ENCODE data around the gene GABRR3. TPM values are rescaled to one million over a fixed set of nuclear protein-coding genes. Genes with fewer than 3 reads are reported as not detected.
A peak's percentile ranks its signal among the peaks of the same experiment; 100 is the strongest.

The GABRR3 gene
- total and polyA plus RNA-seq, 12 donors, result not detected

DNA sequence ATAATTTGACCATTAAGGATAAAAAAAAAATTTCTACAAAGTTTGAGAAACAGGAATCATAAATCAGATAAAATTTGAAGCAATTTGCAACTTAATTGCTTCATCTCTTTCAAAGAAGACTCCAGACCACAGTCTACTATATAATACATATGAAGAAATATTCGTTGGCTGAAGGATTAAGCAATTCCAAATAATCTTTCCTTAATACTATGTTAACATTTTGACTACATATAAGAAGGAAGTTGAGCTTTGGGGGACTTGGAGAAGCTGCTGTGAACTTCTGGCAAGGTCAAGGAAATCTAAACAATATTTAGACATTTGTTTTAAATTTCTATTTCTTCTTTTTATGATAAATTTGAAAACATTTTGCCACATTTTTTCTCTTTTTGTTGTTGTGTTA lies 13.5 kb upstream of the GABRR3 start:
- Histone ChIP-seq H3K36me3 (no peaks in the 10 kb centered on the region), H3K4me3 (no peak overlapping the region), H3K4me1 (no peaks in the 10 kb centered on the region), H3K27ac (no peak overlapping the region), H3K27me3 (peaks cover 0 to 10% (median 0%) of the 10 kb centered on the region in 7 donors), H3K9me3 (no peaks in the 10 kb centered on the region)
- intact Hi-C loops (cut with DNase I), result loop anchor here in 2 of 10 donors (5.0 to 10.0 kb wide), 2 partner anchors 526 to 764 kb away; no protein-coding TSS in a partner anchor
- 45 to 47% methylated on average over 1 of the region's 1 CpG for WGBS, 2 donors
- ATAC-seq (no peak), DNase-seq (no peak)
- no peak for TF ChIP-seq CTCF (IDR thresholded peaks at IDR 0.05)

GRCh38 chr3:98041350-98041749 lies 6.2 kb upstream of the GABRR3 start:
- H3K4me1 ChIP-seq, result peaks cover 0 to 6% (median 0%) of the 10 kb centered on the region in 9 donors
- no peak for ATAC-seq
- intact Hi-C loops (cut with DNase I), result loop anchor here in 2 of 10 donors (5.0 to 10.0 kb wide), 2 partner anchors 286 to 533 kb away; no protein-coding TSS in a partner anchor

DNA sequence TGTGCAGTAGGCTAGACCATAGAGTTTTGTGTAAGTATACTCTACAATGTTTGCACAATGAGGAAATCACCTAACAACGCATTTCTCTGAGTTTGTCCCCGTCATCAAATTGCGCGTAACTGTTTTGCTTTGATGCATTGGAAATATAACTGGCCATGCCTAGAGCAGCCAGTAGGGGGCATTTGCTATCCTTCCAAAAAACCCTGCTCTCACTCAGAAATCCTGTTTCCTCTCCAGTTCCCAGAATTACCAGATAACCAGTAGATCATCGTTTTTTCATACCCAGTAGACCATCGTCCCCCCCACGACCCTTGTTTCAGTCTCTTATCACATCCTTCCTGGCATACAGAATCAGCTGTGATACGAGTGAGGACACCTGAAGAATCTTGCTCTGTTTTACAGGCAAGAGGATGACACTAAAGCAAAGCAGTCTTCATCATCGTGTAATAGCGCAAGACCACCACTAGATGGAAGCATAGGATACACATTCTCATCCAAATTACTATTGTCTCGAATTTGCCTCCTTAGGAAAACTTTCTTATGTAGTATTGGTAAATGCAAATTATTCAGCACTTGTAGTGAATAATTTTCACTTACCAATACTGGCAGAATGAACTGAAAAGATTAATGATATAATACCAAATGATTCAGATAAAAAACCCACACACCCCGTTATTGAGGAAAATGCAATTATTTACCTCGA lies 4.4 kb upstream of the GABRR3 start:
- H3K4me1 ChIP-seq, result peaks cover 0 to 6% (median 0%) of the 10 kb centered on the region in 9 donors
- DNase-seq (peak in 1 of 2 donors; percentile 49), ATAC-seq (peak; percentile 55 to 89 (median 82))
- peaks cover 0 to 18% (median 8%) of the 10 kb centered on the region in 11 donors for H3K9me3 ChIP-seq
- H3K4me3 ChIP-seq, result peak overlapping the region in 6 of 10 donors; percentile 32 to 40 (median 37)
- peaks cover 0 to 22% (median 10%) of the 10 kb centered on the region in 7 donors for H3K27me3 ChIP-seq
- peak; percentile 70 to 87 (median 84) for TF ChIP-seq CTCF (IDR thresholded peaks at IDR 0.05)
- 15 to 16% methylated on average over 13 of the region's 13 CpGs for WGBS, 2 donors
- peak overlapping the region in 1 of 10 donors; percentile 2 for H3K27ac ChIP-seq
- no peaks in the 10 kb centered on the region for H3K36me3 ChIP-seq
- intact Hi-C loops (cut with DNase I), result loop anchor here (2.0 to 10.0 kb wide), 5 partner anchors 288 to 535 kb away; no protein-coding TSS in a partner anchor

More at GRCh38 chr3:98041350-98041749, 6.2 kb upstream of the GABRR3 start:
- no peak for DNase-seq
- Histone ChIP-seq H3K27ac (no peak overlapping the region), H3K27me3 (peaks cover 0 to 14% (median 4%) of the 10 kb centered on the region in 7 donors), H3K9me3 (peaks cover 0 to 18% (median 8%) of the 10 kb centered on the region in 11 donors), H3K4me3 (no peak overlapping the region), H3K36me3 (no peaks in the 10 kb centered on the region)
- TF ChIP-seq CTCF (IDR thresholded peaks at IDR 0.05), result no peak
- 84 to 90% methylated on average over 1 of the region's 1 CpG for WGBS, 2 donors

DNA sequence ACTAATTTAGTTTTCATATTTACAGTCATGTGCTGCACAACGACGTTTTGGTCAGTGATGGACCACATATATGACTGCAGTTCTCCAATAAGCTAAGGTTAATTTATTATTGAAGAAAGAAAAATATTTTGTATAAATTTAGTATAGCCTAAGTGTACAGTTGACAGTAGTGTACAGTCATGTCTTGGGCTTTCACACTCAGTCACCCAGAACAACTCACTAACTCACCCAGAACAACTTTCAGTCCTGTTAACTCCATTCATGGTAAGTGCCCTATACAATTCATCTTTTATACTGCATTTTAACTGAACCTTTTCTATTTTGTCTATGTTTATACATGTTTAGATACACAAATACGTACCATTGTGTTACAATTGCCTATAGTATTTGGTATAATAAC lies 3.8 kb upstream of the GABRR3 start:
- no peak for TF ChIP-seq CTCF (IDR thresholded peaks at IDR 0.05)
- Histone ChIP-seq H3K9me3 (peaks cover 0 to 18% (median 8%) of the 10 kb centered on the region in 11 donors), H3K27me3 (peaks cover 0 to 27% (median 13%) of the 10 kb centered on the region in 7 donors), H3K4me3 (no peak overlapping the region), H3K36me3 (no peaks in the 10 kb centered on the region), H3K4me1 (peaks cover 0 to 6% (median 0%) of the 10 kb centered on the region in 9 donors), H3K27ac (no peak overlapping the region)
- DNase-seq, result no peak
- intact Hi-C loops (cut with DNase I), result loop anchor here in 9 of 10 donors (2.0 to 10.0 kb wide), 4 partner anchors 290 to 536 kb away; no protein-coding TSS in a partner anchor
- WGBS, 2 donors, result 77 to 80% methylated on average over 3 of the region's 3 CpGs
- no peak for ATAC-seq
